Measurements from ENCODE around the gene FILIP1.

DNA sequence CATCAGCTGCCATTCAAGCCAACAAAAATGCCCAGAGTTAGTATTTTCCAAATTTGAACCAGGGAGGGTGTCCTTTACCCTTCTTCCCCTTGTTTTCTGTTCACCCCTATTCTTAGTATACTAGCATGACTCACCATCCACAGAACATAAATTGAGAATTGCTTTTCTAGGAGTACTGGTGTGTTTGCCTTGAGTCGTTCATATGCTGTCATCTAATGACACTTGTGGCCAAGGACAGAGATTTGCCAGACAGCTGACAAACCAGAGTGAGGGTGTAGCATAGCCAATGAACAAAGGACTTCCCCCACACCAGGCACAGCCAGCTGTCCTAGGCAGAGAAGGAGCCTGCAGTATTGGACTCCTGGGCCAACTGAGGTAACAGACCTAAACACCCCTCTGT lies 62.2 kb downstream of the FILIP1 start:
- TF ChIP-seq, protein P1, sequence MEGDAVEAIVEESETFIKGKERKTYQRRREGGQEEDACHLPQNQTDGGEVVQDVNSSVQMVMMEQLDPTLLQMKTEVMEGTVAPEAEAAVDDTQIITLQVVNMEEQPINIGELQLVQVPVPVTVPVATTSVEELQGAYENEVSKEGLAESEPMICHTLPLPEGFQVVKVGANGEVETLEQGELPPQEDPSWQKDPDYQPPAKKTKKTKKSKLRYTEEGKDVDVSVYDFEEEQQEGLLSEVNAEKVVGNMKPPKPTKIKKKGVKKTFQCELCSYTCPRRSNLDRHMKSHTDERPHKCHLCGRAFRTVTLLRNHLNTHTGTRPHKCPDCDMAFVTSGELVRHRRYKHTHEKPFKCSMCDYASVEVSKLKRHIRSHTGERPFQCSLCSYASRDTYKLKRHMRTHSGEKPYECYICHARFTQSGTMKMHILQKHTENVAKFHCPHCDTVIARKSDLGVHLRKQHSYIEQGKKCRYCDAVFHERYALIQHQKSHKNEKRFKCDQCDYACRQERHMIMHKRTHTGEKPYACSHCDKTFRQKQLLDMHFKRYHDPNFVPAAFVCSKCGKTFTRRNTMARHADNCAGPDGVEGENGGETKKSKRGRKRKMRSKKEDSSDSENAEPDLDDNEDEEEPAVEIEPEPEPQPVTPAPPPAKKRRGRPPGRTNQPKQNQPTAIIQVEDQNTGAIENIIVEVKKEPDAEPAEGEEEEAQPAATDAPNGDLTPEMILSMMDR (IDR thresholded peaks at IDR 0.05) = no peak
- TF ChIP-seq, protein P2, sequence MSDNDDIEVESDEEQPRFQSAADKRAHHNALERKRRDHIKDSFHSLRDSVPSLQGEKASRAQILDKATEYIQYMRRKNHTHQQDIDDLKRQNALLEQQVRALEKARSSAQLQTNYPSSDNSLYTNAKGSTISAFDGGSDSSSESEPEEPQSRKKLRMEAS (IDR thresholded peaks at IDR 0.05; ENCODE audit: low read depth) = no peak
